Coronary artery (tissue), 2 donors: ENCODE data around the gene ECM1.
A peak's percentile ranks its signal among the peaks of the same experiment; 100 is the strongest.

Source experiments
- DNase-seq: peaks from one replicate; pipeline ENCODE4 v3.0.0-alpha.2; 2017; ENCODE audit warnings: low spot score
- H3K27ac ChIP-seq, 2 donors: fragments of 200-600 bp; sonication (generic); one replicate each; pipeline ENCODE4 v1.5.1; 2016 to 2019
- H3K4me3 ChIP-seq: fragments of 200-600 bp; sonication (generic); 2 replicates; pipeline ENCODE4 v1.5.1; 2016; ENCODE audit warnings: mild to moderate bottlenecking, moderate library complexity
- TF ChIP-seq, protein P1 (sequence below): fragments of 200-600 bp; sonication (generic); IDR thresholded peaks from one replicate; pipeline ENCODE4 v1.5.1; 2019; ENCODE audit warnings: antibody characterized with exemption

The ECM1 gene

DNA sequence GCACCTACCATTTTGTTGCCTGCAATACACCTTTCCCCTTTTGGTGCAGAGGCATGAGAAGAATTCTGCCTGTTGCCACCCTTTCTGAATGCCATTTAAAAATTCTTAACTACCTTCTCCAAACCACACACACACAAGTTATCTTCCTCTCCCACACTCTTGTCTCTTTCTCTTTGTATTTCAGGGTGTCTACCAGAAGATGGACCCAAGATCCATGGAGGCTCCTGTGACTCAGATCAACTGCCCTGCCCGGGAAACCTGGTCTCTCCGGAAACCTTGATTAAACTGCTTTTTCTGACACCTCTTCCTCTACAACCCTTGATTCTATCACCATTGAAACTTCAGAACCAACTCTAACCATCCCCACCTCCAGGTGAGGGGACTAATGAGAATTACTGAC, 23.0 kb upstream of the ECM1 start:
- DNase-seq = no peak
- Histone ChIP-seq H3K27ac (no peak overlapping the region), H3K4me3 (no peak overlapping the region)
- TF ChIP-seq, protein P1, sequence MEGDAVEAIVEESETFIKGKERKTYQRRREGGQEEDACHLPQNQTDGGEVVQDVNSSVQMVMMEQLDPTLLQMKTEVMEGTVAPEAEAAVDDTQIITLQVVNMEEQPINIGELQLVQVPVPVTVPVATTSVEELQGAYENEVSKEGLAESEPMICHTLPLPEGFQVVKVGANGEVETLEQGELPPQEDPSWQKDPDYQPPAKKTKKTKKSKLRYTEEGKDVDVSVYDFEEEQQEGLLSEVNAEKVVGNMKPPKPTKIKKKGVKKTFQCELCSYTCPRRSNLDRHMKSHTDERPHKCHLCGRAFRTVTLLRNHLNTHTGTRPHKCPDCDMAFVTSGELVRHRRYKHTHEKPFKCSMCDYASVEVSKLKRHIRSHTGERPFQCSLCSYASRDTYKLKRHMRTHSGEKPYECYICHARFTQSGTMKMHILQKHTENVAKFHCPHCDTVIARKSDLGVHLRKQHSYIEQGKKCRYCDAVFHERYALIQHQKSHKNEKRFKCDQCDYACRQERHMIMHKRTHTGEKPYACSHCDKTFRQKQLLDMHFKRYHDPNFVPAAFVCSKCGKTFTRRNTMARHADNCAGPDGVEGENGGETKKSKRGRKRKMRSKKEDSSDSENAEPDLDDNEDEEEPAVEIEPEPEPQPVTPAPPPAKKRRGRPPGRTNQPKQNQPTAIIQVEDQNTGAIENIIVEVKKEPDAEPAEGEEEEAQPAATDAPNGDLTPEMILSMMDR = no peak

DNA sequence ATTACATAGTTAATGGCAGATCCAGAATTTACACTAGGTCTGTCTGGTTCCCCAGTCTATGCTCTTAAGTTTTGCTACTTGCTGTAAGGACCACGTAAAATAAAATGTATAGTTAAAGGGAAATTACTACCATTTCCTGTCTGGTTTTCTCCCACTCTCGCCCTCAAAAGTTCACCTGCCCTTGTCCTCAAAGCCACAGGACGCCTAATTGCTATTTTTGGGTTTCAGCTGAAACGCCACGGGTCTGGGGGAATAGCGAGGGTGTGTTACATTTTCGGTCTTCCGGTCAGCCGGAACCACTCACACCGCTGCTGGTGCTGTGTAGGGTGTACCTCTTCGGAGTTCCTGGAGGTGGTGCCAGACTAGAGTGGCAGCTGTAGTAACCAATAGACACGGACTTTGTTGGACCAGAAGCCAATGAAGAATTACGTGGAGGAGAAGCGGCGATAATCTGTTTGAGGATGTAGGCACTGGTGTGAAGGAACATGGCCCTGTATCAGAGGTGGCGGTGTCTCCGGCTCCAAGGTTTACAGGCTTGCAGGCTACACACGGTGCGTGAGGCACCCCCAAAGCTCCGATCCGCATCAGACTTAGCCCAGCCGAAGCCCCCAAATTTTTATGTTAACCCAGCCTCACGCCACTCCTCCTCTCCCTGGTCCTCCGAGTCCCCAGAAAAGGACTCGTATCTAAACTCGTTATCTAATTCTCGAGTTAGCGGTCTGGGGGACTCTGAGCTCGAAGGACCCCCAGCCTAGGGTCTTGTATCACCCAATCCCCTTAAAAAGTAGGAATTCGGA, 20.7 kb upstream of the ECM1 start, which contains the start of gene TARS2:
TARS2 (plus strand) TSS at position 454 of the 797 bp plus-strand sequence; CDS start at position 486, 32 bp downstream.
- H3K4me3 ChIP-seq = peak within 1 kb of the TSS; percentile 90
- TF ChIP-seq, protein P1 = no peak
- DNase-seq = peak; percentile 95
- peak within 1 kb of the TSS; percentile 69 to 84 for H3K27ac ChIP-seq

DNA sequence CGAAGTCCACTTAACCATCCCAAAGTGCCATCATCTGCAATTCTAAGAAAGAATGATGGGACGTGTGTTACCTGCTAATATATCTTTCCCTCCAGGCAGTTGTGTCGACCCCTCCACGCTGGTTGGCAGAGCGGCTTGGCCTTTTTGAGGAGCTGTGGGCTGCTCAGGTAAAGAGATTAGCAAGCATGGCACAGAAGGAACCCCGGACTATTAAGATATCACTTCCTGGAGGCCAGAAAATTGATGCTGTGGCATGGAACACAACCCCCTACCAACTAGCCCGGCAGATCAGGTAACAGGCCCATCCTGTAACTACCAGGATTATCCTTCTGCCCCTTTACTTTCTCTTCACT, 20.2 kb upstream of the ECM1 start:
- H3K27ac ChIP-seq = peak overlapping the region; percentile 69 to 84
- TF ChIP-seq, protein P1 = no peak
- H3K4me3 ChIP-seq = peak overlapping the region; percentile 90
- no peak for DNase-seq

DNA sequence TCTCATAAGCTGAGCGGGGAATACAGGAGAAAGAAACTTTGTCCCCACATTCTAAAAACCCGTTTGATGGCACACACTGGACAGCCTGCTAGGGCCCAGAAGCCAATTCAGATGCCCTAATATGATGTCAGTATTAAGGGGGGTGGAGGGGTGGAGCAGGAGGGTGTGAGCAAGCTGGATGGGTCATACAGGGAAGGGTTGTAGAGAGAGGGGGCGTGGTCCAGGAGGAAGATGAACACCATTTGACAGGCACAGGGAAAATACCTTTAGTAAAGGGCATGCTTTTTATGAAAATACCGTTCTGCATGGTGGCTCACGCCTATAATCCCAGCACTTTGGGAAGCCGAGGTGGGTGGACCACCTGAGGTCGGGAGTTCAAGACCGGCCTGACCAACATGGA, 14.7 kb upstream of the ECM1 start:
- no peak overlapping the region for H3K27ac ChIP-seq
- H3K4me3 ChIP-seq = no peak overlapping the region
- TF ChIP-seq, protein P1 = no peak
- no peak for DNase-seq

DNA sequence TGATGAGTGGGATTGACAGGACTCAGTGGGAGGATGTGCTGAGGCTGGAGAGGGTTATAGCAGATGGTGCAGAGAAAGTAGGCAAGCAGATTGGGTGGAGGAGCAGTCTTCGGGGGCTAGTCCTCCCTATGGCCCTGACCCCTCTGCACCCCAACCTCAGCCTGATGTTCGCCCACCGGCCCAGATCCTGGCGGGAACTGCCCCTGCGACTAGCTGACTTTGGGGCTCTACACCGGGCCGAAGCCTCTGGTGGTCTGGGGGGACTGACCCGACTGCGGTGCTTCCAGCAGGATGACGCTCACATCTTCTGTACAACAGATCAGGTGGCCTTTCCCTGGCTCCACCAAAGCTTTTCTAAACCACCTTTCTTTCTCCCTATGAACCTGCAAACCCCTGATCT, 9.6 kb upstream of the ECM1 start:
- Histone ChIP-seq H3K4me3 (no peak overlapping the region), H3K27ac (no peak overlapping the region)
- DNase-seq = no peak
- TF ChIP-seq, protein P1 = no peak

DNA sequence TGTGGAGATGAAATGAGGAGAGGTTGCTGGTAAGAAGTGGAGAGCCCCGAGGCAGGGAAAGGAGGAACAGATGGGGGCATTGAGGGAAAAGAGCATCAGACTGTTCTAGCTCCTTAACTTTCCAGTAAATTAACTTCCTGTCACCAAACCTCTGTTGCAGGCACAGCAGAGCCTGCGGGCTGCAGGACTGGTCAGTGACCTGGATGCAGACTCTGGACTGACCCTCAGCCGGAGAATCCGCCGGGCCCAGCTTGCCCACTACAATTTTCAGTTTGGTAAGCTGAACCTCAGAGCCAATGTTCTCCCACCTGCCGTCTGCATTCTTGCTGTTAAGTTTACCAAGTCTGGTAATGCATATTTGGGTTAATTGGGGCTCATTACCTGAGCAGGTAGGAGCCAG, 2.5 kb upstream of the ECM1 start:
- Histone ChIP-seq H3K4me3 (no peak overlapping the region), H3K27ac (no peak overlapping the region)
- no peak for DNase-seq
- TF ChIP-seq, protein P1 = no peak

DNA sequence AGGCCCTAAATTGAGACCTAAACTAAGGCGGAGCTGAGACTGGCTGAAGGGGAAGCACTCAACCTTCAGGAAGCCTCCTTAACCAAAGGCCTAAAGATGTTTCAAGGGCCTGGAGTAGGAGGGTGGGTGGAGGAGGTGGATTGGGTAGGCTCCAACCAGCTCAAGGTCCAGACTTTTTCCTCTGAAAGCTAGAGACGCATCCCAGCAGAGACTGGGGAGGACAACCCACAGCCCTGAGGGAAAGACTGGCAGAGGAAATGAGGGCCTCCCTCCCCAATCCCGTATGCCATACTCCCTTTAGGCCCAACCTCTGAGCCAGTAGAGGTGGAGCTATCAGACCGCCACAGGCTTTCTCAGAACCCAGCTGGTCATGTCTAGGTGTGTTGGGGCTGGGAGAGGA, 1.1 kb downstream of the ECM1 start:
- no peak for DNase-seq
- TF ChIP-seq, protein P1 = no peak
- Histone ChIP-seq H3K27ac (peak overlapping the region in 1 of 2 donors; percentile 2), H3K4me3 (peak overlapping the region; percentile 31)
